HepG2 (cell line): Measurements from ENCODE around the gene NCOA7. TPM values are rescaled to one million over a fixed set of nuclear protein-coding genes. Genes with fewer than 3 reads are reported as not detected.

ENCODE experiments used
- AHDC1 ChIP-seq: sonication (generic); formaldehyde crosslinking; IDR thresholded peaks from 2 replicates; pipeline ENCODE4 v1.5.1; 2020; ENCODE audit warnings: mild to moderate bottlenecking, missing genetic modification reagents, borderline replicate concordance
- ATAD3A ChIP-seq: sonication (generic); formaldehyde crosslinking; IDR thresholded peaks from 2 replicates; pipeline ENCODE4 v1.4.0; 2020; ENCODE audit warnings: missing genetic modification reagents
- E2F1 ChIP-seq: sonication (generic); formaldehyde crosslinking; IDR thresholded peaks from 2 replicates; pipeline ENCODE4 v1.5.0; 2020; ENCODE audit warnings: missing genetic modification reagents
- EED ChIP-seq: sonication (generic); formaldehyde crosslinking; IDR thresholded peaks from 2 replicates; pipeline ENCODE4 v1.5.0; 2020; ENCODE audit warnings: mild to moderate bottlenecking, missing genetic modification reagents
- GATA4 ChIP-seq: sonication (generic); IDR thresholded peaks from 2 replicates; pipeline ENCODE4 v1.6.1; 2016; ENCODE audit warnings: antibody characterized with exemption, low read depth, borderline replicate concordance
- GFI1 ChIP-seq: sonication (generic); formaldehyde crosslinking; IDR thresholded peaks from 2 replicates; pipeline ENCODE4 v1.5.0; 2020; ENCODE audit warnings: missing genetic modification reagents, mild to moderate bottlenecking, borderline replicate concordance
- HDAC2 ChIP-seq: sonication (generic); formaldehyde crosslinking; IDR thresholded peaks from 2 replicates; pipeline ENCODE4 v1.4.0; 2020; ENCODE audit warnings: missing genetic modification reagents
- HOXA7 ChIP-seq: sonication (generic); formaldehyde crosslinking; IDR thresholded peaks from 2 replicates; pipeline ENCODE4 v1.8.1; 2022; ENCODE audit warnings: mild to moderate bottlenecking, missing genetic modification reagents, moderate library complexity
- JDP2 ChIP-seq: sonication (generic); formaldehyde crosslinking; IDR thresholded peaks from 2 replicates; pipeline ENCODE4 v1.8.1; 2022; ENCODE audit warnings: missing genetic modification reagents, borderline replicate concordance
- MAX ChIP-seq: IDR thresholded peaks from 2 replicates; pipeline ENCODE4 v1.6.1; 2012; ENCODE audit warnings: inconsistent platforms
- NAIF1 ChIP-seq: sonication (generic); formaldehyde crosslinking; IDR thresholded peaks from 2 replicates; pipeline ENCODE4 v1.5.0; 2020; ENCODE audit warnings: mild to moderate bottlenecking, missing genetic modification reagents, borderline replicate concordance
- POLR2AphosphoS2 ChIP-seq: IDR thresholded peaks from 2 replicates; pipeline ENCODE4 v1.6.1; 2011; ENCODE audit warnings: low read depth, low read length, improper control_type of control experiment
- PRMT3 ChIP-seq: sonication (generic); formaldehyde crosslinking; IDR thresholded peaks from 2 replicates; pipeline ENCODE4 v1.8.1; 2022; ENCODE audit warnings: low read depth, mild to moderate bottlenecking, moderate library complexity, missing genetic modification reagents, borderline replicate concordance
- RXRB ChIP-seq: IDR thresholded peaks from 2 replicates; pipeline ENCODE4 v1.6.1; 2016; ENCODE audit warnings: borderline replicate concordance, missing genetic modification reagents, missing compliant biosample characterization
- SMYD3 ChIP-seq: sonication (generic); formaldehyde crosslinking; IDR thresholded peaks from 2 replicates; pipeline ENCODE4 v1.8.1; 2023; ENCODE audit warnings: mild to moderate bottlenecking, missing genetic modification reagents
- TCF7 ChIP-seq: sonication (generic); IDR thresholded peaks from 2 replicates; pipeline ENCODE4 v1.6.1; 2016; ENCODE audit warnings: antibody characterized with exemption, low read depth
- ZBTB3 ChIP-seq: sonication (generic); formaldehyde crosslinking; IDR thresholded peaks from 2 replicates; pipeline ENCODE4 v1.4.0; 2020; ENCODE audit warnings: low read depth, mild to moderate bottlenecking, moderate library complexity, missing genetic modification reagents, borderline replicate concordance
- ZNF224 ChIP-seq: sonication (generic); formaldehyde crosslinking; IDR thresholded peaks from 2 replicates; pipeline ENCODE4 v1.5.0; 2020; ENCODE audit warnings: mild to moderate bottlenecking, missing genetic modification reagents
- ZNF703 ChIP-seq: sonication (generic); formaldehyde crosslinking; IDR thresholded peaks from 2 replicates; pipeline ENCODE4 v1.5.1; 2020; ENCODE audit warnings: missing genetic modification reagents, mild to moderate bottlenecking, moderate library complexity, borderline replicate concordance
- ZNF724P ChIP-seq: sonication (generic); formaldehyde crosslinking; IDR thresholded peaks from 2 replicates; pipeline ENCODE4 v1.8.0; 2022; ENCODE audit warnings: missing genetic modification reagents, borderline replicate concordance
- ZNF75D ChIP-seq: sonication (generic); formaldehyde crosslinking; IDR thresholded peaks from 2 replicates; pipeline ENCODE4 v1.8.1; 2023; ENCODE audit warnings: missing genetic modification reagents, mild to moderate bottlenecking, borderline replicate concordance
- ZNF775 ChIP-seq: sonication (generic); formaldehyde crosslinking; IDR thresholded peaks from 2 replicates; pipeline ENCODE4 v1.4.0; 2020; ENCODE audit warnings: missing genetic modification reagents, mild to moderate bottlenecking, moderate library complexity, borderline replicate concordance
- ZSCAN25 ChIP-seq: sonication (generic); formaldehyde crosslinking; IDR thresholded peaks from 2 replicates; pipeline ENCODE4 v1.8.0; 2022; ENCODE audit warnings: mild to moderate bottlenecking, missing genetic modification reagents
- ZSCAN29 ChIP-seq: sonication (generic); formaldehyde crosslinking; conservative IDR thresholded peaks from 2 replicates; pipeline ENCODE4 v1.4.0; 2020; ENCODE audit warnings: mild to moderate bottlenecking, missing genetic modification reagents
- polyA plus RNA-seq, 8 experiments: library from polyadenylated mRNA; depleted of rRNA in 3 of 8; stranded (reverse) in 7 of 8; unstranded in 1 of 8; fragments of >200 nt; fragmentation: Illumina TruSeq in 4 of 8; extraction: Trizol in 4 of 8; gene quantifications; 2 replicates each; pipeline versions ENCODE4 v1.2.1 to v1.2.3, GENCODE V29; 2011 to 2016; ENCODE audit warnings: low read depth in 4 of 8, missing spikeins in 1 of 8, mixed read lengths in 1 of 8; ENCODE audit not compliant: insufficient read depth in 1 of 8
- total RNA-seq, 5 experiments: library from RNA; depleted of rRNA; stranded (reverse); fragments of >200 nt; fragmentation: Illumina TruSeq; extraction: Trizol; gene quantifications; 2 replicates each; pipeline ENCODE4 v1.2.3, GENCODE V29; 2016; ENCODE audit warnings: low read depth in 1 of 5

The NCOA7 gene
- total and polyA plus RNA-seq, 2 of the 13 experiments (the other 11 are each of a cell fraction or from before 2014, with no cell fraction given): 13.6 to 20.8 TPM

DNA sequence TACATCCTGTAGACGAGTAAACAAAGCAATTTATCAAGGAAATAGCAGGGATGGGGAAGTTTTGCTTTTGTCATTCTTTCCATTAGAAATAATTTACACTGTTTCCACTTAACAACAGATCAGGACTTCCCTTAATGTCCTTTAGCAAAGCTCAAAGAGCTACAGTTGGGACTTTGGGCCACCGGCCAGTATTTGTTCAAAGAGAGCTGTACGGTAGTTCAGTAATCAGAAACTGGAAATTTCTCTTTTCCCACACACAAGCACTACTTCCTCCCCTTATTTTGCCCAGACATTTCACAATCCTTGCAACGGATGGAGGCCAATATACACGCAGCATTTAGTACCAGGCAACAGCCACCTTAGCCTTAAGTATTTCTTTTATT lies 153.7 kb downstream of the NCOA7 start (continued):
- TF ChIP-seq ZSCAN25 (CRISPR knock-in tag): no peak
- TF ChIP-seq ZSCAN29 (CRISPR knock-in tag): 0 out of 2 replicates have a peak, but pooled peaks have one; percentile 79
- TF ChIP-seq HOXA7 (CRISPR knock-in tag): no peak
- peak; percentile 74 for TF ChIP-seq TCF7
- TF ChIP-seq ZNF724P (CRISPR knock-in tag): no peak
- TF ChIP-seq ZNF703 (CRISPR knock-in tag): no peak
- TF ChIP-seq ATAD3A (CRISPR knock-in tag): no peak
- peak; percentile 73 for TF ChIP-seq GFI1 (CRISPR knock-in tag)
- no peak for TF ChIP-seq ZNF224 (CRISPR knock-in tag)
- no peak for TF ChIP-seq ZNF75D (CRISPR knock-in tag)
- no peak for TF ChIP-seq JDP2 (CRISPR knock-in tag)
- no peak for TF ChIP-seq ZBTB3 (CRISPR knock-in tag)
- no peak for TF ChIP-seq SMYD3 (CRISPR knock-in tag)
- TF ChIP-seq EED (CRISPR knock-in tag): no peak
- no peak for TF ChIP-seq ZNF775 (CRISPR knock-in tag)
- TF ChIP-seq PRMT3 (CRISPR knock-in tag): no peak
- TF ChIP-seq RXRB (CRISPR knock-in tag): peak; percentile 84
- TF ChIP-seq MAX: no peak
- TF ChIP-seq E2F1 (CRISPR knock-in tag): no peak
- TF ChIP-seq POLR2AphosphoS2: no peak
- TF ChIP-seq GATA4: peak; percentile 85; the same call in 1 of the 2 replicates
- peak; percentile 97; the same call in 1 of the 2 replicates for TF ChIP-seq AHDC1
- TF ChIP-seq NAIF1 (CRISPR knock-in tag): no peak; the same call in none of the 2 replicates
- TF ChIP-seq HDAC2 (CRISPR knock-in tag): peak; percentile 86
